K562 (cell line): ENCODE data around the gene PRR36. TPM values are rescaled to one million over a fixed set of nuclear protein-coding genes. Genes with fewer than 3 reads are reported as not detected.

Source experiments
- ATF1 ChIP-seq, 2 experiments: fragments of 450-650 bp in 1 of 2; IDR thresholded peaks; 2 replicates each; pipeline ENCODE4 v1.6.1; 2016; ENCODE audit warnings: missing compliant biosample characterization in 1 of 2, missing genetic modification characterization in 1 of 2
- BACH1 ChIP-seq: fragments of 200-800 bp; sonication (Bioruptor generic); IDR thresholded peaks from 2 replicates; pipeline ENCODE4 v1.6.1; 2016; ENCODE audit warnings: missing genetic modification characterization, missing compliant biosample characterization
- BDP1 ChIP-seq: IDR thresholded peaks from 3 replicates; pipeline ENCODE4 v1.6.1; 2011; ENCODE audit not compliant: insufficient read length, insufficient read depth
- C11orf30 ChIP-seq: fragments of 450-650 bp; IDR thresholded peaks from 2 replicates; pipeline ENCODE4 v1.6.1; 2016; ENCODE audit warnings: low read depth, mild to moderate bottlenecking
- CBFA2T2 ChIP-seq: fragments of 450-650 bp; conservative IDR thresholded peaks from 2 replicates; pipeline ENCODE4 v1.6.1; 2017; ENCODE audit warnings: mild to moderate bottlenecking
- CBFA2T3 ChIP-seq: fragments of 450-650 bp; IDR thresholded peaks from 2 replicates; pipeline ENCODE4 v1.6.1; 2017
- CBFB ChIP-seq: sonication (generic); formaldehyde crosslinking; IDR thresholded peaks from 2 replicates; pipeline ENCODE4 v1.4.0; 2020; ENCODE audit warnings: mild to moderate bottlenecking, missing genetic modification reagents
- CREBBP ChIP-seq: IDR thresholded peaks from one replicate; pipeline ENCODE4 v1.6.1; 2012; ENCODE audit warnings: low read depth, mild to moderate bottlenecking, control low read depth, inconsistent platforms, low read length
- E2F3 ChIP-seq: fragments of 250-450 bp; sonication (Bioruptor Pico); IDR thresholded peaks from 2 replicates; pipeline ENCODE4 v1.4.0; 2020; ENCODE audit warnings: mild to moderate bottlenecking
- E2F6 ChIP-seq, 2 experiments: IDR thresholded peaks; 2 replicates each; pipeline ENCODE4 v1.6.1; 2011; ENCODE audit warnings: borderline replicate concordance in 1 of 2, control low read depth in 1 of 2, low read depth in 1 of 2, low read length in 1 of 2, mild to moderate bottlenecking in 1 of 2, mixed read lengths in 1 of 2, moderate library complexity in 1 of 2; ENCODE audit not compliant: insufficient read depth in 1 of 2, insufficient read length in 1 of 2, poor library complexity in 1 of 2, severe bottlenecking in 1 of 2; ENCODE audit errors: extremely low read depth in 1 of 2
- ERF ChIP-seq: fragments of 450-650 bp; formaldehyde crosslinking; IDR thresholded peaks from 2 replicates; pipeline ENCODE4 v1.4.0; 2020; ENCODE audit warnings: mild to moderate bottlenecking, mixed read lengths
- ETV1 ChIP-seq: fragments of 450-650 bp; conservative IDR thresholded peaks from 2 replicates; pipeline ENCODE4 v1.6.1; 2016; ENCODE audit warnings: missing genetic modification characterization, control low read depth, low read depth, missing compliant biosample characterization
- GATAD2B ChIP-seq: fragments of 450-650 bp; IDR thresholded peaks from 2 replicates; pipeline ENCODE4 v1.6.1; 2017; ENCODE audit warnings: mild to moderate bottlenecking, borderline replicate concordance
- HDAC8 ChIP-seq: fragments of 450-650 bp; IDR thresholded peaks from 2 replicates; pipeline ENCODE4 v1.6.1; 2016; ENCODE audit warnings: mild to moderate bottlenecking, missing genetic modification characterization, moderate library complexity, missing compliant biosample characterization
- OTX1 ChIP-seq: fragments of 450-650 bp; formaldehyde crosslinking; IDR thresholded peaks from 2 replicates; pipeline ENCODE4 v1.4.0; 2022; ENCODE audit warnings: mild to moderate bottlenecking
- PHF8 ChIP-seq: fragments of 200-600 bp; sonication (generic); IDR thresholded peaks from 2 replicates; pipeline ENCODE4 v1.6.1; 2012; ENCODE audit warnings: mixed run types, mild to moderate bottlenecking, inconsistent platforms, low read length, moderate library complexity, borderline replicate concordance
- POLR2AphosphoS2 ChIP-seq: IDR thresholded peaks from 2 replicates; pipeline ENCODE4 v1.6.1; 2012; ENCODE audit warnings: low read length, improper control_type of control experiment
- PRMT5 ChIP-seq: sonication (generic); formaldehyde crosslinking; IDR thresholded peaks from 2 replicates; pipeline ENCODE4 v1.5.0; 2020; ENCODE audit warnings: missing genetic modification reagents
- SETDB1 ChIP-seq: IDR thresholded peaks from one replicate; pipeline ENCODE4 v1.6.1; 2012; ENCODE audit warnings: low read length, control low read depth, inconsistent platforms
- TOE1 ChIP-seq, 2 experiments: fragments of 450-650 bp in 1 of 2; sonication (generic) in 1 of 2; formaldehyde crosslinking in 1 of 2; IDR thresholded peaks; 2 replicates each; pipeline versions ENCODE4 v1.7.1 to v1.8.0; 2016 to 2022; ENCODE audit warnings: borderline replicate concordance in 2 of 2, mild to moderate bottlenecking in 2 of 2, antibody characterized with exemption in 1 of 2, inconsistent platforms in 1 of 2, low read depth in 1 of 2, missing genetic modification reagents in 1 of 2, moderate library complexity in 1 of 2
- ZBTB2 ChIP-seq: fragments of 450-650 bp; IDR thresholded peaks from 2 replicates; pipeline ENCODE4 v1.6.1; 2016; ENCODE audit warnings: antibody characterized with exemption
- ZNF217 ChIP-seq: sonication (generic); formaldehyde crosslinking; IDR thresholded peaks from 2 replicates; pipeline ENCODE4 v1.8.0; 2022; ENCODE audit warnings: mild to moderate bottlenecking, missing genetic modification reagents
- ZNF263 ChIP-seq: sonication (generic); formaldehyde crosslinking; IDR thresholded peaks from 2 replicates; pipeline ENCODE4 v1.8.0; 2022; ENCODE audit warnings: mild to moderate bottlenecking, missing genetic modification reagents, borderline replicate concordance
- ZNF408 ChIP-seq: fragments of 250-450 bp; sonication (Bioruptor Pico); IDR thresholded peaks from 2 replicates; pipeline ENCODE4 v1.4.0; 2020; ENCODE audit warnings: low read depth, mild to moderate bottlenecking, moderate library complexity
- ZNF644 ChIP-seq: fragments of 200-800 bp; sonication (Bioruptor generic); IDR thresholded peaks from 2 replicates; pipeline ENCODE4 v1.6.1; 2016; ENCODE audit warnings: low read depth, missing genetic modification characterization, missing compliant biosample characterization
- ZNF695 ChIP-seq: fragments of 450-650 bp; formaldehyde crosslinking; IDR thresholded peaks from 2 replicates; pipeline ENCODE4 v1.4.0; 2020; ENCODE audit warnings: mild to moderate bottlenecking, moderate library complexity
- ZNF717 ChIP-seq: fragments of 250-450 bp; sonication (Bioruptor Pico); IDR thresholded peaks from 2 replicates; pipeline ENCODE4 v1.5.0; 2021
- ZNF830 ChIP-seq: fragments of 250-450 bp; sonication (Bioruptor Pico); IDR thresholded peaks from 2 replicates; pipeline ENCODE4 v1.5.0; 2021; ENCODE audit warnings: mild to moderate bottlenecking
- polyA plus RNA-seq, 8 experiments: library from polyadenylated mRNA; depleted of rRNA in 4 of 8; stranded (reverse) in 5 of 8; unstranded in 3 of 8; fragments of >200 nt; fragmentation: Nextera tagmentation in 2 of 8; fragmentation: Illumina TruSeq in 1 of 8; extraction: Ambion mirVana in 2 of 8; extraction: Trizol in 1 of 8; gene quantifications; 2 replicates each; pipeline versions ENCODE4 v1.2.1 to v1.2.3, GENCODE V29; 2011 to 2014; ENCODE audit warnings: inconsistent platforms in 1 of 8, missing spikeins in 1 of 8
- total RNA-seq, 7 experiments: library from RNA; depleted of rRNA in 6 of 7; stranded (reverse); fragments of >200 nt in 6 of 7; fragmentation: Illumina TruSeq in 2 of 7; extraction: Trizol in 2 of 7; gene quantifications; 2 replicates each; pipeline versions ENCODE4 v1.2.1 to v1.2.3, GENCODE V29; 2011 to 2021; ENCODE audit warnings: low replicate concordance in 1 of 7

PRR36 gene
- total and polyA plus RNA-seq, 9 of the 15 experiments (the other 6 are each of a cell fraction or from before 2014, with no cell fraction given) = 0.05 to 0.42 (median 0.06) TPM; not detected in 6

- TF ChIP-seq BACH1 (tag) = no peak
- peak; percentile 30 to 76 for TF ChIP-seq E2F6 (IDR thresholded peaks at IDR 0.05; ENCODE audit: borderline replicate concordance in 1 of 2, extremely low read depth in 1 of 2, insufficient read depth in 1 of 2, insufficient read length in 1 of 2, low read depth in 1 of 2, low read length in 1 of 2, poor library complexity in 1 of 2, severe bottlenecking in 1 of 2)
- TF ChIP-seq CBFA2T3 = no peak
- peak; percentile 37; the same call in 1 of the 2 replicates for TF ChIP-seq PHF8
- TF ChIP-seq HDAC8 (tag) = no peak
- no peak for TF ChIP-seq SETDB1
- no peak for TF ChIP-seq GATAD2B
- TF ChIP-seq E2F3 (CRISPR knock-in tag) = 0 out of 2 replicates have a peak, but pooled peaks have one; percentile 16
- no peak for TF ChIP-seq ZNF263
- TF ChIP-seq OTX1 (CRISPR knock-in tag) = peak; percentile 91
- no peak for TF ChIP-seq C11orf30
- TF ChIP-seq ATF1 (CRISPR knock-in tag; IDR thresholded peaks at IDR 0.05) = no peak
- TF ChIP-seq ATF1 (tag; IDR thresholded peaks at IDR 0.05) = peak; percentile 32; the same call in 1 of the 2 replicates
- TF ChIP-seq ZNF644 (tag) = no peak
- no peak for TF ChIP-seq BDP1
- TF ChIP-seq ZNF217 (CRISPR knock-in tag) = no peak
- no peak for TF ChIP-seq CREBBP
- TF ChIP-seq ZBTB2 = peak; percentile 48; the same call in 1 of the 2 replicates
- TF ChIP-seq ERF (CRISPR knock-in tag) = peak; percentile 29; the same call in 1 of the 2 replicates
- TF ChIP-seq ZNF717 (CRISPR knock-in tag) = no peak
- TF ChIP-seq ZNF830 (CRISPR knock-in tag) = no peak
- no peak for TF ChIP-seq PRMT5 (CRISPR knock-in tag)
- TF ChIP-seq CBFB = no peak
- TF ChIP-seq TOE1 (IDR thresholded peaks at IDR 0.05; ENCODE audit: borderline replicate concordance) = peak; percentile 40; the same call in 1 of the 2 replicates
- peak; percentile 63; the same call in 1 of the 2 replicates for TF ChIP-seq TOE1 (CRISPR knock-in tag; IDR thresholded peaks at IDR 0.05; ENCODE audit: borderline replicate concordance, low read depth)
- TF ChIP-seq POLR2AphosphoS2 = peak; percentile 40; the same call in 1 of the 2 replicates
- TF ChIP-seq CBFA2T2 = no peak
- peak; percentile 42; the same call in 1 of the 2 replicates for TF ChIP-seq ZNF695 (CRISPR knock-in tag)
- no peak for TF ChIP-seq ZNF408
- TF ChIP-seq ETV1 = no peak; the same call in 1 of the 2 replicates
Measured at GRCh38 chr19:7920519-7921301, 46.5 kb upstream of the PRR36 start (continued).
